Brain microvascular endothelial cell (primary cell): ENCODE data around the gene DCDC2.
"Not testable (repeated sequence)": the region's sequence is repeated elsewhere in the genome, so short reads cannot be mapped to it uniquely, and the experiment has no call there.

ENCODE experiments used
- DNase-seq: peaks from one replicate; pipeline ENCODE4 v3.0.0-alpha.2; 2020
- H3K27ac ChIP-seq: fragments of 250-450 bp; sonication (Bioruptor Pico); 2 replicates; pipeline ENCODE4 v1.5.1; 2020; ENCODE audit warnings: mild to moderate bottlenecking, moderate library complexity
- H3K27me3 ChIP-seq: fragments of 250-450 bp; sonication (Bioruptor Pico); replicated peaks from 2 replicates; pipeline ENCODE4 v1.5.1; 2020; ENCODE audit warnings: mild to moderate bottlenecking
- H3K36me3 ChIP-seq: fragments of 250-450 bp; sonication (Bioruptor Pico); replicated peaks from 2 replicates; pipeline ENCODE4 v1.5.1; 2020; ENCODE audit warnings: mild to moderate bottlenecking
- H3K4me3 ChIP-seq: 2 replicates; pipeline ENCODE4 v1.5.1; 2011; ENCODE audit warnings: low read depth, mild to moderate bottlenecking, control low read depth, low read length, moderate library complexity
- CTCF ChIP-seq: IDR thresholded peaks from 2 replicates; pipeline ENCODE4 v1.5.1; 2011; ENCODE audit warnings: low read depth, mild to moderate bottlenecking, moderate library complexity, low read length, control low read depth, inconsistent platforms; ENCODE audit errors: missing control alignments
- in situ Hi-C: cut with HindIII; loops from 2 replicates; pipeline ENCODE4 v1.10.0; 2017; ENCODE audit warnings: low sequenced_read_pairs, low pct_ligation_motif_present

DCDC2 gene

GRCh38 chr6:24391208-24391607 lies 33.3 kb upstream of the DCDC2 start:
- H3K36me3 ChIP-seq, result no peaks in the 10 kb centered on the region
- H3K27me3 ChIP-seq, result no peaks in the 10 kb centered on the region
- in situ Hi-C loops, result no loop called here
- H3K4me3 ChIP-seq, result no peak overlapping the region
- DNase-seq, result no peak
- TF ChIP-seq CTCF, result no peak
- no peak overlapping the region for H3K27ac ChIP-seq

DNA sequence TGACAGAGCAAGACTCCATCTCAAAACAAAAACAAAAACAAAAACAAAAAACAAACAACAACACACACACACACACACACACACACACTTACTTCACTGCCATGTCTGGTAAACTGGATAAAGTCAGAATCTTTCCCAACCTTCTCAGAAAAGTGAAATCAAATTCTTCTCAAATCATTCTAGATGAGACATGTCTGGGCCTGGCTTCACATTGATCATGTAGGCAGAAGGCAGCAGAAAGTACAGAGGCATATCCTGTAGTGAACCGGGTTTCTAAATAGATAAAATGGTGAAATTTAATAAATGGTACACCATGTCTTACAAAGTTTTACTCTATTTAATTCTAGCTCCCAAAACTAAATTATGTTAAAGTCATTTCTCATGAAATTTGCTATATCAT lies 30.0 kb upstream of the DCDC2 start:
- Histone ChIP-seq H3K27ac (no peak overlapping the region), H3K4me3 (no peak overlapping the region), H3K27me3 (no peaks in the 10 kb centered on the region), H3K36me3 (no peaks in the 10 kb centered on the region)
- no peak for TF ChIP-seq CTCF
- in situ Hi-C loops, result no loop called here
- no peak for DNase-seq

- no peak for DNase-seq
- TF ChIP-seq CTCF, result no peak
- H3K27ac ChIP-seq, result no peak overlapping the region
- no peak overlapping the region for H3K4me3 ChIP-seq
- no peaks in the 10 kb centered on the region for H3K27me3 ChIP-seq
- in situ Hi-C loops, result no loop called here
- H3K36me3 ChIP-seq, result no peaks in the 10 kb centered on the region
Observed at GRCh38 chr6:24385536-24386269, 27.8 kb upstream of the DCDC2 start.

DNA sequence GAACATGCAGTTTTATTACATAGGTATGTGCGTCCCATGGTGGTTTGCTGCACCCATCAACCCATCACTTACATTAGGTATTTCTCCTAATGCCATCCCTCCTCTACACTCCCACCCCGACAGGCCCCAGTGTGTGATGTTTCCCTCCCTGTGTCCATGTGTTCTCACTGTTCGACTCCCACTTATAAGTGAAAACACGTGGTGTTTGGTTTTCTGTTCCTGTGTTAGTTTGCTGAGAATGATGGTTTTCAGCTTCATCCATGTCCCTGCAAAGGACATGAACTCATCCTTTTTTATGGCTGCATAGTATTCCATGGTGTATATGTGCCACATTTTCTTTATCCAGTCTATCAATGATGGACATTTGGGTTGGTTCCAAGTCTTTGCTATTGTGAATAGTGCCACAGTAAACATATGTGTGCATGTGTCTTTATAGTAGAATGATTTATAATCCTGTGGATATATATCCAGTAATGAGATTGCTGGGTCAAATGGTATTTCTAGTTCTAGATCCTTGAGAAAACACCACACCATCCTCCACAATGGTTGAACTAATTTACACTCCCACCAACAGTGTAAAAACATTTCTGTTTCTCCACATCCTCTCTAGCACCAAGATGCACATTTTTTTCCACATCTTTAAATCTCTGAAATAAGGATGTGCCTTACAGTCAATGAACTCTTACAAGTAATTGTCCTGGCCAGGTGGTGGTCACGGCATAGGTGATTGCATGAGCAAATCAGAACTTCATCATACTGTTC lies 26.7 kb upstream of the DCDC2 start:
- H3K36me3 ChIP-seq, H3K27me3 ChIP-seq, H3K4me3 ChIP-seq, in situ Hi-C loops, H3K27ac ChIP-seq, DNase-seq: not testable (repeated sequence)

- in situ Hi-C loops, H3K27me3 ChIP-seq, H3K27ac ChIP-seq, H3K4me3 ChIP-seq, DNase-seq, H3K36me3 ChIP-seq: not testable (repeated sequence)
Observed at GRCh38 chr6:24382891-24383494, 25.1 kb upstream of the DCDC2 start.

- DNase-seq, result no peak
- H3K27me3 ChIP-seq, result no peaks in the 10 kb centered on the region
- no peak for TF ChIP-seq CTCF
- H3K27ac ChIP-seq, result no peak overlapping the region
- H3K36me3 ChIP-seq, result no peaks in the 10 kb centered on the region
- no peak overlapping the region for H3K4me3 ChIP-seq
- in situ Hi-C loops, result no loop called here
Observed at GRCh38 chr6:24382220-24382540, 24.3 kb upstream of the DCDC2 start.
